IPS-20b (cell line): ENCODE results near the gene LIN28A.

ENCODE experiments used
- H3K27ac ChIP-seq: one replicate; pipeline ENCODE4 v1.5.1; 2013; ENCODE audit warnings: low read length
- H3K27me3 ChIP-seq: 2 replicates; pipeline ENCODE4 v1.6.1; 2013; ENCODE audit warnings: mild to moderate bottlenecking, low read length, inconsistent platforms; ENCODE audit not compliant: insufficient read depth
- H3K36me3 ChIP-seq: 2 replicates; pipeline ENCODE4 v1.6.1; 2013; ENCODE audit warnings: low read depth, mild to moderate bottlenecking, inconsistent platforms, low read length, moderate library complexity; ENCODE audit not compliant: insufficient read depth
- H3K4me1 ChIP-seq: 2 replicates; pipeline ENCODE4 v1.6.1; 2013; ENCODE audit warnings: mild to moderate bottlenecking, control low read depth, inconsistent platforms, low read length, moderate library complexity; ENCODE audit not compliant: insufficient read depth
- H3K4me3 ChIP-seq: 2 replicates; pipeline ENCODE4 v1.5.1; 2013; ENCODE audit warnings: mild to moderate bottlenecking, low read length, inconsistent platforms
- H3K9ac ChIP-seq: 2 replicates; pipeline ENCODE4 v1.6.1; 2013; ENCODE audit warnings: low read depth, mild to moderate bottlenecking, inconsistent platforms, low read length, moderate library complexity
- H3K9me3 ChIP-seq: 2 replicates; pipeline ENCODE4 v1.6.1; 2013; ENCODE audit warnings: mild to moderate bottlenecking, low read depth, low read length, inconsistent platforms; ENCODE audit not compliant: insufficient read depth

Gene LIN28A

DNA sequence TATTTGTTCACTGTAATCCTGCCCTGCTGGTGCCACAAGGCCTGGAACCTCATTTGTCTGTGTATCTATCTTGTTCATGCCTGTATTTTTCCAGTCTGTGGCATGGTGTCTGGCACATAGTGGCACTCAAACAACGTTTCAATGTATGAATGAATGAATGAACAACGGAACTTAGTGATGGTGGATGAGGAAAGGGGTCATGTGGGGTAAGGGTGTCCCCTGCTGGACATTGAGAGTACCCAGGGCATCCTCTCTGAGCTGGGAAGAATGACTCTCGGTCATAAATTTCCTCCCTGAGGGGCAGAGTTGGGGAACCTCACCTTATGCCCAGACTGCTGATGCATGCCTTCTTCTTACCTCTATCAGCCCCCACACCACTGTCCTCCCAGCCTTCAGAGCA, 19.2 kb upstream of the LIN28A start:
- Histone ChIP-seq H3K4me1 (peaks cover 3% of the 10 kb centered on the region; the same call in 1 of the 2 replicates), H3K27me3 (no peaks in the 10 kb centered on the region), H3K36me3 (no peaks in the 10 kb centered on the region), H3K27ac (no peak overlapping the region), H3K9ac (no peak overlapping the region), H3K4me3 (no peak overlapping the region), H3K9me3 (no peaks in the 10 kb centered on the region)

- H3K36me3 ChIP-seq, result no peaks in the 10 kb centered on the region
- H3K9me3 ChIP-seq, result no peaks in the 10 kb centered on the region
- no peak overlapping the region for H3K27ac ChIP-seq
- H3K9ac ChIP-seq, result no peak overlapping the region
- no peak overlapping the region for H3K4me3 ChIP-seq
- H3K4me1 ChIP-seq, result peaks cover 3% of the 10 kb centered on the region; the same call in 1 of the 2 replicates
- H3K27me3 ChIP-seq, result no peaks in the 10 kb centered on the region
Measured at GRCh38 chr1:26395754-26396153, 14.9 kb upstream of the LIN28A start.

DNA sequence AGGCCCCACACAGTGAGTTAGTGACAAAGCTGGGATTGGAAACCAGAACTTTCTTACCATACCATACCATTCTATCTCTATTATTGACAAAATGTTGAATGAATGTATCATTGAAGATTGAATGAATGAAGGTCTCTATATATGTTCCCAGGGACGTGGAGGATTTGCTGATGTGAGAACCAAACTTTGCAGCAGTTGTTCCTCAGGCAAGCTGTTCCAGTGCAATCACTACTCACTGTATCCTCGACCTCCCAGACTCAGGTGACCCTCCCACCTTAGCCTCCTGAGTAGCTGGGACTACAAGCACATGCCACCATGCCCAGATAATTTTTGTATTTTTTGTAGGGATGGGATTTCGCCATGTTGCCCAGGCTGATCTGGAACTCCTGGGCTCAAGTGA, 11.6 kb upstream of the LIN28A start:
- Histone ChIP-seq H3K4me3 (no peak overlapping the region), H3K9ac (no peak overlapping the region), H3K36me3 (no peaks in the 10 kb centered on the region), H3K9me3 (no peaks in the 10 kb centered on the region), H3K4me1 (no peaks in the 10 kb centered on the region), H3K27me3 (no peaks in the 10 kb centered on the region), H3K27ac (no peak overlapping the region)

DNA sequence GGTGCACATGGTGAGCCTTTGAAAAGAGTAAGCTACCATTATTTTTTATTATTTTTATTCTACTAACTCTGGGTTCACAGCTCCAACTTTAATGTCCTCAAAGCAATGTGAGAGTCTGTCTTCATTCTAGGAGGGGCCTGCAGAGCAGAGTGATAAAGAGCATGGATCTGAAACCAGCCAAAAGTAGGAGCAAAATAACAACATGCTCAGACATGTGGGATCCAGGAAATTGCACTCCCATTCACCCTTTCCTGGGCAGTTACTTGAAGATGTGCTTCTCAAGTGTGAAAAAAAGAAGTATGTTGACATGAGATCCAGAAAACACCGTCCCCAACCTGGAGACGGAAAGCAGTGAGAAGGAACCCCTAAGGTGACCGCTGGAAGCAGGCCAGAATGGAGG, 8.7 kb upstream of the LIN28A start:
- no peak overlapping the region for H3K27ac ChIP-seq
- H3K9ac ChIP-seq, result no peak overlapping the region
- H3K4me3 ChIP-seq, result no peak overlapping the region
- H3K4me1 ChIP-seq, result no peaks in the 10 kb centered on the region
- no peaks in the 10 kb centered on the region for H3K36me3 ChIP-seq
- H3K9me3 ChIP-seq, result no peaks in the 10 kb centered on the region
- no peaks in the 10 kb centered on the region for H3K27me3 ChIP-seq

DNA sequence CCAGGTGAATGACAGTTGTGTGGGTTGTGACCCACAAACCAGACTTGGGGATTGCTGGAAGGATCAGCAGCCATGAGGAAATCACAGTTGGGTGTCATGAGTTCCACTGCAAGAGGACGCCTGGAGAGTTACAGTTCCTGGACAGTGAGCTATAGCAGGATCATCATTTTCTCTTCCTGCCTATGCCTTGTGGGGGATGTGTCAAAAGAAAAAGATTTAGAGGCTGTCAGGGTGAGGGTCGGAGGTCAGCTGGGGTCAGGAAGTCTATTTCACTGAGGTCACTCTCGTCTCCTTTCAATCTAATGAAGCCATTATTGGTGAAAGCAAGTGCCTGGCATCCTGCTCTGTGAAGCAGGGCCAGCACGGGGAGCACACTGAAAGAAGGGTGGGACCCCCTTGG, 7.0 kb upstream of the LIN28A start:
- Histone ChIP-seq H3K4me3 (no peak overlapping the region), H3K27me3 (no peaks in the 10 kb centered on the region), H3K9me3 (no peaks in the 10 kb centered on the region), H3K4me1 (peaks cover under 1% of the 10 kb centered on the region; the same call in 1 of the 2 replicates), H3K9ac (no peak overlapping the region), H3K36me3 (no peaks in the 10 kb centered on the region), H3K27ac (no peak overlapping the region)

- Histone ChIP-seq H3K4me3 (no peak overlapping the region), H3K4me1 (peaks cover 5% of the 10 kb centered on the region; the same call in 1 of the 2 replicates), H3K9me3 (no peaks in the 10 kb centered on the region), H3K27me3 (no peaks in the 10 kb centered on the region), H3K27ac (no peak overlapping the region), H3K9ac (no peak overlapping the region), H3K36me3 (no peaks in the 10 kb centered on the region)
Measured at GRCh38 chr1:26404641-26405040, 6.0 kb upstream of the LIN28A start.

- Histone ChIP-seq H3K9me3 (no peaks in the 10 kb centered on the region), H3K4me3 (no peak overlapping the region), H3K4me1 (peaks cover 8% of the 10 kb centered on the region; the same call in 1 of the 2 replicates), H3K9ac (no peak overlapping the region), H3K27ac (no peak overlapping the region), H3K36me3 (no peaks in the 10 kb centered on the region), H3K27me3 (no peaks in the 10 kb centered on the region)
Measured at GRCh38 chr1:26405281-26405915, 5.2 kb upstream of the LIN28A start.

- Histone ChIP-seq H3K9ac (peak overlapping the region; percentile 96; the same call in 1 of the 2 replicates), H3K36me3 (peaks cover 27% of the 10 kb centered on the region), H3K27ac (no peak overlapping the region), H3K27me3 (no peaks in the 10 kb centered on the region), H3K4me1 (peaks cover 13% of the 10 kb centered on the region; the same call in 1 of the 2 replicates), H3K9me3 (no peaks in the 10 kb centered on the region), H3K4me3 (peak overlapping the region; percentile 97)
Measured at GRCh38 chr1:26408604-26409003, 2.0 kb upstream of the LIN28A start.

GRCh38 chr1:26409191-26409807, 1.3 kb upstream of the LIN28A start:
- H3K27me3 ChIP-seq, result no peaks in the 10 kb centered on the region
- H3K4me3 ChIP-seq, result peak overlapping the region; percentile 97
- H3K27ac ChIP-seq, result peak overlapping the region; percentile 90
- H3K9ac ChIP-seq, result peak overlapping the region; percentile 96
- H3K36me3 ChIP-seq, result peaks cover 34% of the 10 kb centered on the region
- H3K9me3 ChIP-seq, result no peaks in the 10 kb centered on the region
- H3K4me1 ChIP-seq, result peaks cover 17% of the 10 kb centered on the region; the same call in 1 of the 2 replicates

DNA sequence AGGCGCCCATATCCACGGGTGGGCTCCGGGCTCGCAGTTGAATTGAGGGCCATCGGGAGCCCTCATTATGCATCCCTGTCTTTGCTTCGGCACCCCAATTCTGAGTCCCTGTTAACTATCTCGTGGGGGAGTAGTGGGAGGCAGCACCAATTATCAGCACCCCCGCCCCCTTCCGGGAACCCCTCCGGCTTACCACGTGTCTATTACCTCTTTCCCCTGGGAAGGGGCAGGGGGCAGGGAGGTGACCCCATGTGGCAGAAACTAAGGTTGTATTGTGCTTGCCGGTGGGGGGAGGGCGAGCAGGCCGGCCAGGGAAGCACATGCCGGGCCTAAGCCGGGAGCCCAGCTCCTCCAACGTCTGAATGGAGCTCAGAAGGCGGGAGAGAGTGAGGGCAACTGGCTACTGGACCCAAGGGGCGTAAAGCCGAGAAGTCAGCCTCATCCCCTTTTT, 1.0 kb downstream of the LIN28A start:
- Histone ChIP-seq H3K4me1 (peaks cover 32% of the 10 kb centered on the region; the same call in 1 of the 2 replicates), H3K27ac (peak overlapping the region; percentile 98), H3K4me3 (peak overlapping the region; percentile 97), H3K27me3 (no peaks in the 10 kb centered on the region), H3K36me3 (peaks cover 57% of the 10 kb centered on the region), H3K9me3 (no peaks in the 10 kb centered on the region), H3K9ac (peak overlapping the region; percentile 98)

DNA sequence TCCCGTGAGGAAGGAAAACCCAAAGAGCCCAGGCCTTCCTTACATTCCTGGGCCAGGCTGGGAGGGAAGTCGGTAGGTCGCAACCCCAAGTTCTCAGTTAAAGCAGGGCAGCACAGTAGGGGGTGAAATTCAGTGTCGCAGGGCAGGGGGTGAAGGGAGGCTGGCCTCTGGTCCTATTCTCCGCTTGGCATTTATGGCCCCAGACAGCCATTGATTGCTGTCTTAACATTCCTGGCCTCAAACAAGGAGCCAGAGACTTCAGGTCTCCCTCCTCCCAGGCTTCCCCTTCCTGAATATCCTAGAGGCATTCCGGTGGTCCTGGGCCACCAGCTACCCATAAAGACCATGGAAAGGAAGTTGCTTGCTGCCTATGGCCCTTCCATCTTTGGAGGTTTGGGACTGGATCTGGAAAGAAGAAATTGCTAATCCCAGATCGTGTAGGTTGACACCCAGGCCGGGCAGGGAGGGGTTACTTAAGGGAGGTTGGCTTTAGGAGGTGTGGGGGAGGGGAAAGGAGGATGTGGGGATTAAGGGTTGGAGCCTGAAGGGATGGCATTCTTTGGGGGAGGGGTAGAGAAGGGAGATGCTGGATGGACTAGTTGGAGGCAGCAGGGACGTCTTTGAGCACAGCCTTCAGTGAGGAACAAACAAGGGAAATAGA, 1.7 kb downstream of the LIN28A start:
- Histone ChIP-seq H3K9ac (peak overlapping the region; percentile 98), H3K27ac (peak overlapping the region; percentile 98), H3K36me3 (peaks cover 60% of the 10 kb centered on the region), H3K4me3 (peak overlapping the region; percentile 97), H3K9me3 (no peaks in the 10 kb centered on the region), H3K27me3 (no peaks in the 10 kb centered on the region), H3K4me1 (peaks cover 34% of the 10 kb centered on the region)
